Stimulated activated naive CD8-positive, alpha-beta T cell treated with anti-CD3 and anti-CD28 coated beads, Interleukin-15, Interleukin-2, amounts not matched to agents 100 U/mL and 50 U/mL, for 24 hours (primary cell): Measurements from ENCODE around the gene MIPEP.
A peak's percentile ranks its signal among the peaks of the same experiment; 100 is the strongest.

ENCODE experiments used
- ATAC-seq: fragments of 150-1000 bp; cut with Tn5 transposase; one replicate; pipeline ENCODE4 v1.10.0; 2021
- DNase-seq: peaks from one replicate; pipeline ENCODE4 v3.0.0; 2021

The MIPEP gene

GRCh38 chr13:23715762-23716235, 173.4 kb downstream of the MIPEP start:
- ATAC-seq (peak; percentile 46), DNase-seq (peak; percentile 26)

GRCh38 chr13:23715092-23715761, 174.0 kb downstream of the MIPEP start:
- ATAC-seq (no peak), DNase-seq (no peak)

GRCh38 chr13:23714672-23715071, 174.5 kb downstream of the MIPEP start:
- DNase-seq: no peak
- ATAC-seq: no peak

- DNase-seq (no peak), ATAC-seq (no peak)
Observed at GRCh38 chr13:23711355-23711754, 177.8 kb downstream of the MIPEP start.

DNA sequence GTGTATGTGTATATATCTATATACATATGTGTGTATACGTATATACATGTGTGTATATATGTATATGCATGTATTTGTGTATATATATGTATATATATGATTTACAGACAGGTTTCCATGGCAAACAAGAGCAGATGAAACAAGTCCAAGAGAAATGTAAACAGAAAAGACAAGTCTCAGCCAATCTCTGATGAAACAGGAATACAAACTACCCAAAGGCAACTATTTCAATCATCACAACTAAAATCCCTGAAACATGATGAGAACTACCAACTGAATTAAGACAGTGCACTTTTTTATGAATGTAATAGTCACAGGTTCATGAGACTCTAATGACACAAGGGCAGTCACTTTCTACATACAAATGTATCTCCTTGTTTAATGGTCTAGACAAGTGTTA, 178.8 kb downstream of the MIPEP start:
- ATAC-seq (no peak), DNase-seq (no peak)

GRCh38 chr13:23709536-23709935, 179.7 kb downstream of the MIPEP start:
- ATAC-seq (no peak), DNase-seq (no peak)

GRCh38 chr13:23707674-23708073, 181.5 kb downstream of the MIPEP start:
- no peak for DNase-seq
- no peak for ATAC-seq

DNA sequence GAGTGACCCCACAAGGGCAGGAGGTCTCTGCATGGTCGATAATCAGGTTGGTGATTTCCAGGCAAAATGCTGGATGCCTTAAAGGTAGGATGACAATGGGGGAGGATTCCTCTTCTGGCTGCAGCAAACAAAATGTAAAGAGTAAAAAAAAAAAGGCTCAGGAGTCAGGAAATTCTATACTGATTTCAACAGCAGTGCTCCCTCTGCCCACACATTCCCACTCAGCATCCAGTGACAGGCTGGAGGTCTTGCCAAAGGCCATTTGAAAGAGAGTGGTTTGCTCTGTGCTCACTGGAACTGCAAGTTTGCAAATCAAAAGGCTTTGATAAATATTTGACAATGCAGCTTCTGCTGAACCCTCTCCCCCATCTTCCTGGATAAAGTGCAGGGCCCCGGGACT, 183.6 kb downstream of the MIPEP start:
- ATAC-seq: no peak
- no peak for DNase-seq

- ATAC-seq (no peak), DNase-seq (no peak)
Observed at GRCh38 chr13:23703246-23703860, 185.8 kb downstream of the MIPEP start.

DNA sequence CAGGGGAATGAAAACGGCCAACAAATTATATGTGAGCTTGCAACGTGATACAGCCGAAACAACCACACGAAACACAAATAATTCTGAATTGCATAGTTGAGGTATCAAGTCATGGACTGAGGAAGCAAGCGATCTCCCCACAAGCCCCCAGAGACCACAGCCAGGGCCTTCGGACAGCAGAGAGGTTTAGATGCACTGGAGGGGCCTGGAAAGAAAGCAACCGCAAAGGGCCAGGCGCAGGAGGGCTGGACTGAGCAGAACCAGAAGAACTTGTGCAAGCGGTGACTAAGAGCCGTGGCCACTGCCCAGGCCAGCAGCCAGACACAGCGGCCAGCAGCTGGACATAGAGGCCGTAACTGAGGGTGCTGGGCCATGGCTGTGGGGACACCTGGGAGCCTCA, 187.6 kb downstream of the MIPEP start:
- ATAC-seq: no peak
- DNase-seq: no peak

DNA sequence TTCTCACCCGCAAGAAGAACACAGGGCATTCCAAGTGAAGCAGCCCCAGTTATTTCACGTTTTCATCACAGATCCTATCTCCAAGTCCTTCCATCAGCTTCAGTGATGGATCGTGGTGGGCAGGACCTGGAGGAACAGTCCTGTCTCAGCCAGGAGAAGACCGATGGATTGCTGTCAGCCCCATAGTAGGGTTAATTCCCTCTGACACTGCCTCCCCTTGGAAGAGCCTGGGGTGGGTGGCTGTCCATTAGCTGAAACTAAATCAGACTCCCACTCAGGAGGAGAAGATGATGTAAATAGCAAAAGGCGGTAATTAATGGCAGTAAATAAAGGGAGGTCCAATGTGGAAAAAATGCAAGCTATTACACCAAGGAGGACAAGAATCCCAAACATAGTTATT, 188.0 kb downstream of the MIPEP start:
- ATAC-seq: no peak
- DNase-seq: no peak

DNA sequence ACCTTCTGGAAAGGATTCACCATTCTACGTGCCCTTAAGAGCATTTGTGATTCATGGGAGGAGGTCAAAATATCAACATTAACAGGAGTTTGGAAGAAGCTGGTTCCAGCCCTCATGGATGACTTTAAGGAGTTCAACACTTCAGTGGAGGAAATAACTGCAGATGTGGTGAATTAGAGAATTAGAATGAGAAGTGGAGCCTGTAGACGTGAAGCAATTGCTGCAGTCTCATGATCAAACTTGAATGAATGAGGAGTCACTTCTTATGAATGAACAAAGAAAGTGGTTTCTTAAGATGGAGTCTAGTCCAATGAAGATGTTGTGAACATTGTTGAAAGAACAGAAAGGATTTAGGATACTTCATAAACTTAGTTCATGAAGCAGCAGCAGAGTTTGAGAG, 189.9 kb downstream of the MIPEP start:
- DNase-seq (no peak), ATAC-seq (no peak)

GRCh38 chr13:23697772-23698313, 191.4 kb downstream of the MIPEP start:
- DNase-seq (no peak), ATAC-seq (no peak)

GRCh38 chr13:23696610-23697009, 192.6 kb downstream of the MIPEP start:
- no peak for ATAC-seq

GRCh38 chr13:23695711-23696464, 193.3 kb downstream of the MIPEP start:
- ATAC-seq: peak; percentile 87
- peak; percentile 59 for DNase-seq

More at GRCh38 chr13:23696610-23697009, 192.6 kb downstream of the MIPEP start:
- DNase-seq: no peak

- DNase-seq (no peak), ATAC-seq (no peak)
Observed at GRCh38 chr13:23695196-23695595, 194.0 kb downstream of the MIPEP start.

DNA sequence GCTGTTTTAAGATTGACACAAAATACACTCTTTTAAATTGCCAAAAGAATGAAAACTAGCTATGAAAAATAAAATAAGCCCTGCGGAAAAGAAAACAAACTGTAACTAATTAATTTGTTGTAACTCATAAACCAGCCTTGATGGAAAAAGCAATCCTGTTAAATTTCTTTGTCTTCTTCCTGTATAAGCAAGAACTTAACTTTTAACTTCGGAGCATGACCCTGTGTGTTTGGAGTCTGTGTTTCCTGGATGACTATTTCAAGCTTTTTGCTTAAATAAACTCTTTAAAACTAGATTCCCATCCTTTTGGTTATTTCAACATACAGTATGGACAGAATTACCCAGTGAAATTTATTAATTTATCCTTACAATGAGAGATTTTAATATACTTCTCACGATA, 196.4 kb downstream of the MIPEP start:
- ATAC-seq: no peak
- DNase-seq: no peak

DNA sequence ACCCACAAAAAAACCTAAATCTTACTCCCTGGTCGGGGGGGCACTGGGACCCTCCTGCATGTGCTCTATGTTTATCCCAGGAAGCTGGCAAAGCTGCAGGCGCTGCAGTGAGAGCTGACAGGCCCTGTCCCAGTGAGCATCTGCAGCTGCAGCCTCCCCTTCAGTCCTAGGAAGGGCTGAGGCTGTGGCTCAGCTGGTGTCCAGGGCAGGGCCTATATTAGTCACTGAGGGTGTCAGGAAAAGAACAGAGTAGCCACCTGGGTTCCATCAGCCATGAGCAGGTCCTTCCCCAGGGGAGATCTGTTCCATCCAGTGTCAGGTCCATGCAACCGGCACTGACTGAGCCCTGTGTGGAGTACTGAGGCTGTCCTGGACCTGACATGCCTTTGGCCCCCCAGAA, 198.5 kb downstream of the MIPEP start:
- ATAC-seq: no peak

GRCh38 chr13:23688336-23688735, 200.9 kb downstream of the MIPEP start:
- DNase-seq: no peak
- no peak for ATAC-seq

More for the DNA sequence above, 198.5 kb downstream of the MIPEP start:
- no peak for DNase-seq

DNA sequence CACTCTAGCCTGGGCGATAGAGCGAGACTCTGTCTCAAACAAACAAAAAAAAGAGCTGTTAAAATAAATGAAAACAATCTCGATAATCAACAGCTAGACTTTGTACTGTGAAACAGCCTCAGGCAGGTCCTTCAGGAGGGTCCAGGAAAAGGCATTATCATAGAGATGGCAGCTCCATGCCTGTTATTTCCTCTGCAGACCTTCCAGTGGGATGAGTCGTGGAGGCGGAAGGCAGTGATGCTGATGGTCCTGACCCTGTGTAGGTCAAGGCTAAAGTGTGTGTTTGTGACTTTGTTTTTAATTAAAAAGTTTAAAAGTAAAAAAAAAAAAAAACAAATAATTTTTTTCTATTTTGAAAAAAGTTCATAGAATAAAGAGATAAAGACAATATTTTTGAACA, 201.6 kb downstream of the MIPEP start:
- ATAC-seq (no peak), DNase-seq (no peak)

DNA sequence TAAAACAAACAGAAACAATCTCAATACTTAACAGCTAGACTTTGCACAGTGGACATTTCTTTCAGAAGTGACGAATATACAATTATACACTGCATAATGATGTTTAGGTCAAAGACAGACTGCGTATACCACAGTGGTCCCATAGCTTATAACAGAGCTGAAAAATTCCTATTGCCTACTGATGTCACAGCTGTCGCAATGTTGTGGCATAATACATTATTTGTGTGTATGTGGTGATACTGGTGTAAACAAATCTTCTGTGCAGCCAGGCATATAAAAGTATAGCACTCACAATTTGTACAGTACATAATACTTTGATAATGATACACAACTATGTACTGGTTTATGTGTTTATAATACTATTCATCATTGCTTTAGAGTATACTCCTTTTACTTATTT, 202.3 kb downstream of the MIPEP start:
- ATAC-seq (no peak), DNase-seq (no peak)

GRCh38 chr13:23685416-23685815, 203.8 kb downstream of the MIPEP start:
- DNase-seq: no peak

GRCh38 chr13:23684647-23685046, 204.6 kb downstream of the MIPEP start:
- ATAC-seq (no peak), DNase-seq (no peak)

More at GRCh38 chr13:23685416-23685815, 203.8 kb downstream of the MIPEP start:
- ATAC-seq: no peak
